Endothelial cell of umbilical vein (primary cell): ENCODE measurements around the gene PCSK6. TPM values are rescaled to one million over a fixed set of nuclear protein-coding genes. Genes with fewer than 3 reads are reported as not detected.

Experiments used
- BruUV-seq: library from RNA; stranded (reverse); fragments of 400-500 nt; replicated peaks from 2 replicates; lab custom pipeline; 2021; lab: Mats Ljungman, UMichigan
- CTCF ChIA-PET: fragments of 300-600, 350-600 bp; sonication (Branson Sonifier 250); formaldehyde crosslinking; loops from one replicate; lab custom pipeline; 2021; ENCODE audit warnings: antibody characterized with exemption, inconsistent platforms; lab: Charles Lee
- POLR2A ChIA-PET: fragments of 300-600, 350-600 bp; sonication (Branson Sonifier 250); formaldehyde crosslinking; loops from one replicate; lab custom pipeline; 2021; ENCODE audit warnings: antibody characterized with exemption, inconsistent platforms; lab: Charles Lee
- DNase-seq: peaks from one replicate; pipeline ENCODE4 v3.0.0-alpha.2; 2011; ENCODE audit warnings: low read depth, low spot score
- FAIRE-seq: peaks from 2 replicates; lab custom pipeline; 2011; peaks lifted over from hg19 to GRCh38; lab: Jason Lieb, UNC
- H2AFZ ChIP-seq: 2 replicates; pipeline ENCODE4 v1.6.0; 2012; ENCODE audit warnings: low read depth, low read length, control low read depth, inconsistent platforms
- H3K27ac ChIP-seq: 2 replicates; pipeline ENCODE4 v1.5.1; 2011; ENCODE audit warnings: low read depth, mild to moderate bottlenecking, control low read depth, low read length, moderate library complexity; ENCODE audit not compliant: insufficient read depth
- H3K27me3 ChIP-seq, 2 experiments: 2 replicates each; pipeline versions ENCODE4 v1.6.0 to v1.6.1; 2011; ENCODE audit warnings: low read length in 2 of 2, mixed read lengths in 1 of 2; ENCODE audit not compliant: control insufficient read depth in 2 of 2, insufficient read depth in 2 of 2
- H3K36me3 ChIP-seq, 2 experiments: 2 replicates in 1 of 2; 3 replicates in 1 of 2; pipeline ENCODE4 v1.5.1; 2011; ENCODE audit warnings: low read length in 2 of 2, mild to moderate bottlenecking in 1 of 2, moderate library complexity in 1 of 2; ENCODE audit not compliant: control insufficient read depth in 2 of 2, insufficient read depth in 2 of 2; ENCODE audit errors: extremely low read depth in 1 of 2
- H3K4me1 ChIP-seq: 3 replicates; pipeline ENCODE4 v1.5.1; 2011; ENCODE audit warnings: mild to moderate bottlenecking, low read length; ENCODE audit not compliant: control insufficient read depth, insufficient read depth; ENCODE audit errors: extremely low read depth
- H3K4me2 ChIP-seq: 2 replicates; pipeline ENCODE4 v1.6.1; 2011; ENCODE audit warnings: low read length, control low read depth, mixed read lengths; ENCODE audit not compliant: insufficient read depth
- H3K4me3 ChIP-seq, 3 experiments: fragments of 200-600 bp in 1 of 3; sonication (generic), shearing (Covaris generic) in 1 of 3; replicated peaks in 1 of 3; 2 replicates each; pipeline ENCODE4 v1.5.1; 2011 to 2016; ENCODE audit warnings: control low read depth in 3 of 3, low read length in 3 of 3, mild to moderate bottlenecking in 2 of 3, inconsistent platforms in 1 of 3, low read depth in 1 of 3, moderate library complexity in 1 of 3; ENCODE audit not compliant: insufficient read depth in 1 of 3
- H3K79me2 ChIP-seq: 2 replicates; pipeline ENCODE4 v1.6.0; 2012; ENCODE audit warnings: low read length, inconsistent platforms; ENCODE audit not compliant: control insufficient read depth, insufficient read depth
- H3K9ac ChIP-seq: replicated peaks from 2 replicates; pipeline ENCODE3; 2011; ENCODE audit warnings: low read length, control low read depth; ENCODE audit not compliant: insufficient read depth; ENCODE audit errors: extremely low read depth
- H3K9me1 ChIP-seq: replicated peaks from 3 replicates; pipeline ENCODE4 v1.6.0; 2011; ENCODE audit warnings: mild to moderate bottlenecking, low read length; ENCODE audit not compliant: control insufficient read depth, insufficient read depth; ENCODE audit errors: extremely low read depth
- H3K9me3 ChIP-seq: replicated peaks from 2 replicates; pipeline ENCODE4 v1.5.1; 2012; ENCODE audit warnings: low read length, inconsistent platforms; ENCODE audit not compliant: control insufficient read depth, insufficient read depth
- H4K20me1 ChIP-seq: replicated peaks from 2 replicates; pipeline ENCODE3; 2011; ENCODE audit warnings: mild to moderate bottlenecking, low read length; ENCODE audit not compliant: control insufficient read depth, insufficient read depth; ENCODE audit errors: extremely low read depth
- CTCF ChIP-seq, 2 donors: IDR thresholded peaks; 1 replicate in 1 of 2; 2 replicates in 1 of 2; pipeline ENCODE4 v1.5.1; 2011; ENCODE audit warnings: low read length in 2 of 2, mild to moderate bottlenecking in 2 of 2, moderate library complexity in 2 of 2, control low read depth in 1 of 2, inconsistent platforms in 1 of 2, low read depth in 1 of 2; ENCODE audit not compliant: insufficient read depth in 1 of 2; ENCODE audit errors: extremely low read depth in 1 of 2
- EZH2 ChIP-seq: IDR thresholded peaks from 2 replicates; pipeline ENCODE4 v1.6.1; 2012; ENCODE audit warnings: borderline replicate concordance, low read depth, mild to moderate bottlenecking, moderate library complexity, low read length, inconsistent platforms; ENCODE audit not compliant: severe bottlenecking
- FOS ChIP-seq: IDR thresholded peaks from 2 replicates; pipeline ENCODE4 v1.6.1; 2011; ENCODE audit warnings: mild to moderate bottlenecking, low read length, moderate library complexity, borderline replicate concordance; ENCODE audit not compliant: insufficient read depth
- GATA2 ChIP-seq: IDR thresholded peaks from 2 replicates; pipeline ENCODE4 v1.7.0; 2011; ENCODE audit warnings: low read depth, mild to moderate bottlenecking, moderate library complexity, mixed read lengths, low read length; ENCODE audit not compliant: insufficient read length, insufficient read depth
- JUN ChIP-seq: IDR thresholded peaks from 2 replicates; pipeline ENCODE4 v1.6.1; 2011; ENCODE audit warnings: borderline replicate concordance, low read depth; ENCODE audit not compliant: insufficient read length, insufficient read depth
- MAX ChIP-seq: IDR thresholded peaks from 2 replicates; pipeline ENCODE4 v1.6.1; 2011; ENCODE audit not compliant: insufficient read depth, insufficient read length
- MYC ChIP-seq: IDR thresholded peaks from one replicate; pipeline ENCODE4 v1.6.1; 2011; ENCODE audit warnings: mild to moderate bottlenecking, low read depth, low read length
- POLR2A ChIP-seq: IDR thresholded peaks from 2 replicates; pipeline ENCODE4 v1.6.1; 2012; ENCODE audit warnings: low read depth, mild to moderate bottlenecking, control low read depth, low read length
- POLR2AphosphoS5 ChIP-seq: IDR thresholded peaks from 2 replicates; pipeline ENCODE4 v1.6.1; 2012; ENCODE audit warnings: low read depth, mild to moderate bottlenecking, control low read depth, low read length, moderate library complexity; ENCODE audit not compliant: insufficient read depth
- dilution Hi-C: fragments of 300-500 bp; cut with MboI; formaldehyde crosslinking; loops from one replicate; pipeline ENCODE4 v1.15.0; 2019; ENCODE audit warnings: low sequenced_read_pairs; ENCODE audit not compliant: extremely low pct_ligation_motif_present
- intact Hi-C: fragments of 100-400 bp; cut with micrococcal nuclease; formaldehyde crosslinking; loops from one replicate; pipeline ENCODE4 v1.10.0; 2022
- polyA plus RNA-seq, 4 experiments: library from polyadenylated mRNA; depleted of rRNA in 3 of 4; stranded (reverse) in 3 of 4; unstranded in 1 of 4; fragments of >200 nt; gene quantifications; 2 replicates each; pipeline versions ENCODE4 v1.2.1 to v1.2.3, GENCODE V29; 2011 to 2012; ENCODE audit warnings: missing spikeins in 1 of 4
- total RNA-seq: library from RNA; stranded (reverse); gene quantifications from 2 replicates; pipeline ENCODE4 v1.2.3, GENCODE V29; 2021

The PCSK6 gene
- total and polyA plus RNA-seq, 2 donors (not counting 3 experiments of a cell fraction or from before 2014, with no cell fraction given), result 0.18 to 0.69 TPM

GRCh38 chr15:101410612-101411011, 78.9 kb downstream of the PCSK6 start:
- H3K79me2 ChIP-seq, result no peaks in the 10 kb centered on the region
- no peak overlapping the region for H3K4me2 ChIP-seq
- FAIRE-seq (no peak), DNase-seq (no peak)
- H3K9me3 ChIP-seq, result no peaks in the 10 kb centered on the region
- no peaks in the 10 kb centered on the region for H3K4me1 ChIP-seq
- ChIA-PET CTCF (no interaction called here), POLR2A (no interaction called here)
- no peaks in the 10 kb centered on the region for H3K9me1 ChIP-seq
- dilution Hi-C loops (no loop called here), intact Hi-C loops (no loop called here)
- H4K20me1 ChIP-seq, result no peaks in the 10 kb centered on the region
- no peak overlapping the region for H3K4me3 ChIP-seq
- H3K27ac ChIP-seq, result no peak overlapping the region
- H3K36me3 ChIP-seq, result no peaks in the 10 kb centered on the region
- H3K9ac ChIP-seq, result no peak overlapping the region
- H2AFZ ChIP-seq, result no peak overlapping the region
- H3K27me3 ChIP-seq, result no peaks in the 10 kb centered on the region
- TF ChIP-seq POLR2AphosphoS5, result no peak
- no peak for TF ChIP-seq EZH2
- TF ChIP-seq POLR2A, result no peak
- TF ChIP-seq MAX, result no peak
- TF ChIP-seq JUN, result no peak
- no peak for TF ChIP-seq CTCF (IDR thresholded peaks at IDR 0.05; ENCODE audit: extremely low read depth in 1 of 2, insufficient read depth in 1 of 2, low read depth in 1 of 2, low read length in 2 of 2)
- no peak for TF ChIP-seq MYC
- TF ChIP-seq FOS, result no peak
- TF ChIP-seq GATA2, result no peak
- no TSS peak for BruUV-seq
